Brain microvascular endothelial cell (primary cell): Measurements from ENCODE around the gene SBF2.

Experiments
- DNase-seq: peaks from one replicate; pipeline ENCODE4 v3.0.0-alpha.2; 2020
- H3K27ac ChIP-seq: fragments of 250-450 bp; sonication (Bioruptor Pico); 2 replicates; pipeline ENCODE4 v1.5.1; 2020; ENCODE audit warnings: mild to moderate bottlenecking, moderate library complexity
- H3K27me3 ChIP-seq: fragments of 250-450 bp; sonication (Bioruptor Pico); replicated peaks from 2 replicates; pipeline ENCODE4 v1.5.1; 2020; ENCODE audit warnings: mild to moderate bottlenecking
- H3K36me3 ChIP-seq: fragments of 250-450 bp; sonication (Bioruptor Pico); replicated peaks from 2 replicates; pipeline ENCODE4 v1.5.1; 2020; ENCODE audit warnings: mild to moderate bottlenecking
- H3K4me3 ChIP-seq: 2 replicates; pipeline ENCODE4 v1.5.1; 2011; ENCODE audit warnings: low read depth, mild to moderate bottlenecking, control low read depth, low read length, moderate library complexity
- CTCF ChIP-seq: IDR thresholded peaks from 2 replicates; pipeline ENCODE4 v1.5.1; 2011; ENCODE audit warnings: low read depth, mild to moderate bottlenecking, moderate library complexity, low read length, control low read depth, inconsistent platforms; ENCODE audit errors: missing control alignments
- in situ Hi-C: cut with HindIII; loops from 2 replicates; pipeline ENCODE4 v1.10.0; 2017; ENCODE audit warnings: low sequenced_read_pairs, low pct_ligation_motif_present

SBF2 gene

GRCh38 chr11:10113852-10114251 lies 180.2 kb downstream of the SBF2 start:
- no peak overlapping the region for H3K4me3 ChIP-seq
- no peak overlapping the region for H3K27ac ChIP-seq
- TF ChIP-seq CTCF, result no peak
- in situ Hi-C loops, result no loop called here
- no peaks in the 10 kb centered on the region for H3K36me3 ChIP-seq
- no peak for DNase-seq
- H3K27me3 ChIP-seq, result no peaks in the 10 kb centered on the region

- in situ Hi-C loops, result no loop called here
- TF ChIP-seq CTCF, result no peak
- H3K27me3 ChIP-seq, result no peaks in the 10 kb centered on the region
- no peak overlapping the region for H3K27ac ChIP-seq
- no peak overlapping the region for H3K4me3 ChIP-seq
- no peak for DNase-seq
- H3K36me3 ChIP-seq, result no peaks in the 10 kb centered on the region
Measured at GRCh38 chr11:10109806-10110205, 184.2 kb downstream of the SBF2 start.

- no peaks in the 10 kb centered on the region for H3K36me3 ChIP-seq
- no peak overlapping the region for H3K27ac ChIP-seq
- H3K27me3 ChIP-seq, result no peaks in the 10 kb centered on the region
- no peak overlapping the region for H3K4me3 ChIP-seq
- in situ Hi-C loops, result no loop called here
- no peak for DNase-seq
- TF ChIP-seq CTCF, result no peak
Measured at GRCh38 chr11:10108915-10109680, 184.9 kb downstream of the SBF2 start.

GRCh38 chr11:10107497-10107896 lies 186.5 kb downstream of the SBF2 start:
- DNase-seq, result no peak

GRCh38 chr11:10097615-10098014 lies 196.4 kb downstream of the SBF2 start:
- Histone ChIP-seq H3K27me3 (no peaks in the 10 kb centered on the region), H3K4me3 (no peak overlapping the region), H3K36me3 (no peaks in the 10 kb centered on the region), H3K27ac (no peak overlapping the region)
- TF ChIP-seq CTCF, result no peak
- DNase-seq, result no peak
- in situ Hi-C loops, result no loop called here

More at GRCh38 chr11:10107497-10107896, 186.5 kb downstream of the SBF2 start:
- no peak for TF ChIP-seq CTCF
- no peak overlapping the region for H3K4me3 ChIP-seq
- H3K36me3 ChIP-seq, result no peaks in the 10 kb centered on the region
- in situ Hi-C loops, result no loop called here
- H3K27me3 ChIP-seq, result no peaks in the 10 kb centered on the region
- H3K27ac ChIP-seq, result no peak overlapping the region

GRCh38 chr11:10096987-10097386 lies 197.0 kb downstream of the SBF2 start:
- in situ Hi-C loops, result no loop called here
- no peak overlapping the region for H3K27ac ChIP-seq
- no peak for TF ChIP-seq CTCF

More at GRCh38 chr11:10096987-10097386, 197.0 kb downstream of the SBF2 start:
- Histone ChIP-seq H3K4me3 (no peak overlapping the region), H3K27me3 (no peaks in the 10 kb centered on the region), H3K36me3 (no peaks in the 10 kb centered on the region)
- no peak for DNase-seq
